Upper lobe of right lung (tissue), 1 donor: ENCODE measurements around the gene CIRBP. TPM values are rescaled to one million over a fixed set of nuclear protein-coding genes. Genes with fewer than 3 reads are reported as not detected.

Source experiments
- ATAC-seq: fragments of 200-7000 bp; cut with Tn5 transposase; one replicate; pipeline ENCODE4 v1.9.1; 2020; ENCODE audit warnings: mild to moderate bottlenecking, moderate library complexity
- DNase-seq: peaks from one replicate; pipeline ENCODE4 v3.0.0-alpha.2; 2020
- H3K27ac ChIP-seq: fragments of 200-600 bp; one replicate; pipeline ENCODE4 v1.8.0; 2022
- H3K27me3 ChIP-seq: fragments of 200-600 bp; one replicate; pipeline ENCODE4 v1.8.0; 2022; ENCODE audit warnings: mild to moderate bottlenecking
- H3K36me3 ChIP-seq: fragments of 200-600 bp; one replicate; pipeline ENCODE4 v1.8.0; 2022
- H3K4me1 ChIP-seq: fragments of 200-600 bp; one replicate; pipeline ENCODE4 v1.8.0; 2022
- H3K4me3 ChIP-seq: fragments of 200-600 bp; one replicate; pipeline ENCODE4 v1.8.0; 2022; ENCODE audit warnings: mild to moderate bottlenecking
- H3K9me3 ChIP-seq: fragments of 200-600 bp; one replicate; pipeline ENCODE4 v1.8.0; 2022
- intact Hi-C: fragments of 100-400 bp; cut with DNase I; formaldehyde crosslinking; loops from one replicate; pipeline ENCODE4 v1.11.0; 2022
- total RNA-seq: library from RNA; stranded (reverse); fragmentation: NEBNext Ultra II Directional; extraction: Animal tissue kit (Norgen Biotek cat#: 25700); gene quantifications from one replicate; pipeline ENCODE4 v1.2.1, GENCODE V29; 2021
- TF ChIP-seq, protein P1 (sequence below): fragments of 200-600 bp; IDR thresholded peaks from one replicate; pipeline ENCODE4 v1.8.0; 2022; ENCODE audit warnings: antibody characterized with exemption
- donor health status: DM: no; HTN: yes; CAD: no; lungs with severe emphysema.

Gene CIRBP
- total RNA-seq, 1 donor from 2014 or later, result 322 TPM

DNA sequence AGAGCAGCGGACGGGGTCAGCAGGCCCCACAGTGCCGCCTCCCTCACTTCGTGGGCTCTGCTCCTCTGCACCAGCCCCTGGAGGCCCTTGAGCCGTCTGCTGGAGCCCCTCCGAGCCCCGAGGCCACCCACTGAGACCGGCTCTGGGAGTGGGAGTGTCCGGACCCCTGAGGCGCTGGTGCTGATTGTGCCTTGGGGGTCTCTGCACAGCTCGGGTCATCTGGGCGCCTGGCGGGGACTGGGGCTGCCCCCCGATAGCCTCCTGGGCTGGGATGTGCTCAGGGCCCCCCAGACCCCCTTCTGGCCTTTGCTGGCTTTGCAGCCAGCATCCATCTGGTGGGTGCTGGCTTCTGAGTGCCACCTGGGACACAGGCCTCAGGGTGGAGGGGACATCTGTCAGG lies 46.7 kb upstream of the CIRBP start:
- peaks cover 62% of the 10 kb centered on the region for H3K36me3 ChIP-seq
- intact Hi-C loops, result no loop called here
- DNase-seq, result no peak

DNA sequence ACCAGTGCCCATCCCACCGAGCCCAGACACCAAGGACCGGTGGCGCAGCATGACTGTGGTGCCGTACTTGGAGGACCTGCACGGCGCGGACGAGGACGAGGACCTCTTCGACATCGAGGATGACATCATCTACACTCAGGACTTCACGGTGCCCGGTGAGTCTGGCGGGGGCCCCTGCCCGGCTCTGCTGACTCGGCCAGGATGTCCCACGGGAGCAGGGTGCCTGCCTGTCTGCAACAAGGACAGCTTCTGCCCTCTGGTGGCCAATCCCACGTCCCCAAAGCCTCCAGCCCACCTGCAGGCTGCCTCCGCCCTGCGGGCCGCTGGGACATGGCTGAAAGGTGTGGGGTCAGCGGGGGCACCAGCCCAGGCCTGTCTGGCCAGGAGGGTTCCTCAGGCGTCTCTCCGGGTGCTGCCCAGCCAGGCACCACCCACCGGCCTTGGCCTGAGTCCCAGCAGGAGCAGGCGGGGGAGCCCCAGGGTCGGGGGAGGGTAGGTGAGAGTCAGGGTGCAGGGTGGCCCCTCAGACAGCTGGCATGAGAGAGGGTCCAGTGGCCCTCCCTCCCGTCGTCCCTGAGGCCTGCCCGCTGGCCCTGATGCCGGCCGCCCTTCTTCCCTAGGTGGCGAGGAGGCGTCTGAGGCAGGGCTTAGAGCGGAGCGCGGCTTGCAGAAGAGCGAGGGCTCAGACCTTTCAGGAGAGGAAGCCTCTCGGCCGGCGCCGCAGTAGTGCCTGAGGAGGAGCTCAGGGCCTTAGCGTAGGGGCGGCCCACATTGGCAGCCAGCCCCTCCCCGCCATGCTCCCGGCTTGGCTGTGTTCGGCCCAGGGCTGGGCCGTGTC lies 45.9 kb upstream of the CIRBP start:
- intact Hi-C loops, result no loop called here
- Histone ChIP-seq H3K4me1 (no peaks in the 10 kb centered on the region), H3K9me3 (no peaks in the 10 kb centered on the region), H3K36me3 (peaks cover 70% of the 10 kb centered on the region), H3K27me3 (no peaks in the 10 kb centered on the region), H3K4me3 (no peak overlapping the region), H3K27ac (no peak overlapping the region)
- ATAC-seq (no peak), DNase-seq (no peak)
- TF ChIP-seq, protein P1, sequence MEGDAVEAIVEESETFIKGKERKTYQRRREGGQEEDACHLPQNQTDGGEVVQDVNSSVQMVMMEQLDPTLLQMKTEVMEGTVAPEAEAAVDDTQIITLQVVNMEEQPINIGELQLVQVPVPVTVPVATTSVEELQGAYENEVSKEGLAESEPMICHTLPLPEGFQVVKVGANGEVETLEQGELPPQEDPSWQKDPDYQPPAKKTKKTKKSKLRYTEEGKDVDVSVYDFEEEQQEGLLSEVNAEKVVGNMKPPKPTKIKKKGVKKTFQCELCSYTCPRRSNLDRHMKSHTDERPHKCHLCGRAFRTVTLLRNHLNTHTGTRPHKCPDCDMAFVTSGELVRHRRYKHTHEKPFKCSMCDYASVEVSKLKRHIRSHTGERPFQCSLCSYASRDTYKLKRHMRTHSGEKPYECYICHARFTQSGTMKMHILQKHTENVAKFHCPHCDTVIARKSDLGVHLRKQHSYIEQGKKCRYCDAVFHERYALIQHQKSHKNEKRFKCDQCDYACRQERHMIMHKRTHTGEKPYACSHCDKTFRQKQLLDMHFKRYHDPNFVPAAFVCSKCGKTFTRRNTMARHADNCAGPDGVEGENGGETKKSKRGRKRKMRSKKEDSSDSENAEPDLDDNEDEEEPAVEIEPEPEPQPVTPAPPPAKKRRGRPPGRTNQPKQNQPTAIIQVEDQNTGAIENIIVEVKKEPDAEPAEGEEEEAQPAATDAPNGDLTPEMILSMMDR, result no peak

More for the DNA sequence above, 46.7 kb upstream of the CIRBP start:
- TF ChIP-seq, protein P1, result no peak
- no peaks in the 10 kb centered on the region for H3K27me3 ChIP-seq
- ATAC-seq, result no peak
- no peak overlapping the region for H3K27ac ChIP-seq
- H3K9me3 ChIP-seq, result no peaks in the 10 kb centered on the region
- H3K4me1 ChIP-seq, result peaks cover 3% of the 10 kb centered on the region
- no peak overlapping the region for H3K4me3 ChIP-seq

DNA sequence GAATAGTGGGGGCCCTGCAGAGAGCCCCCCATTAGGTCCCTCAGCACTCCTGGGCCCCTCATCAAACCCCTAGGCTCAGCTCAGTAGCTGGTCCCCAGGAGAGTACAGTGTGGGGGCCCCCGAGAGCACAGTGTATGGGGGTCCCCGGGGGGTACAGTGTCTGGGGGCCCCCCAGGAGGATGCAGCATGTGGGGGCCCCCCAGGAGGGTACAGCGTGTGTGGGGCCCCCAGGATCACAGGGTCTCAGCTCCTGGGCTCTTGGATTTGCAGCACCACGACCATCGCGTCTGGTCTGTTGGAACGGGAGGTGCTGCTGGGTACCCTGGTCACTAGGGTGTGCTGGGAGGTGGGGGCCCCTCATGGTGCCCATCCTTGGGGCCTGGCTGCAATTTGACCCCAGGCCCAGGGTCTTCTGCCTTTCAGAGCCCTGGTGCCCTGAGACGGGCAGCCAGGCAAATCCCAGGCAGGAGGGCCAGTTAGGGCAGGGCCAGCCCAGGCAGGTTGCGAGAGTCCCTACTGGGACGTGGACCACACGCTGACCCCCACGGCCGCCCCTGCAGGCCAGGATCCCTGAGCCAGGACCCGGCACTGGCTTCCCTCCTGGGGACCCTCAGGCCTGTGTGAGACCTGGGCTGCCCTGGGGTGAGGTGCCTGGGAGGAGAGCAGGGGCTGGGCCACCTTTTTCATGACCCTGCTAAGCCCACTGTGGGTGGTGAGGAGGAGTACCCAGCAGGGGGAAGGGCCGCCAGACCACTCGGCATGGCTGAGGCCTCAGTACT lies 44.9 kb upstream of the CIRBP start:
- TF ChIP-seq, protein P1, result no peak
- Histone ChIP-seq H3K27me3 (no peaks in the 10 kb centered on the region), H3K27ac (no peak overlapping the region), H3K9me3 (no peaks in the 10 kb centered on the region), H3K4me3 (no peak overlapping the region), H3K36me3 (peaks cover 70% of the 10 kb centered on the region), H3K4me1 (no peaks in the 10 kb centered on the region)
- ATAC-seq, result no peak
- intact Hi-C loops, result no loop called here
- DNase-seq, result no peak

DNA sequence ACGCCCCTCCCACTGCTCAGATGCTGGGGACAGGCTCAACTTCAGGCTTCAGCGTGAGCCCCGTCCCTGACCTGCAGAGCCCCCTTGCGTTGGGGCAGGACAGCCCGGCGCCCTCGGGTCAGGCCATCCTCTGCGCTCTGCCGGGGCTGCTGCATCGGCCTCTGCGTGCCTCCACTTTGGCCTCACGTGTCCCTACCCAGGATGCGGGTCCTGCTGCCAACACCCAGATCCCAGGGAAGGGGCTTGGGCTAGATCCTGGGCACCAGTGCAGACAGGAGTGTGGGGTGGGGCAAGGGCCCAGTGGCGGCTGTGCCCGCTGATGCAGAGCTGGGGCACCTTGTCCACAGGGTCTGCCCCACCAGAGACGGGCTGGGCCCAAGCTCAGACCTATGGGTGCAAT lies 44.3 kb upstream of the CIRBP start:
- H3K9me3 ChIP-seq, result no peaks in the 10 kb centered on the region
- H3K27ac ChIP-seq, result no peak overlapping the region
- ATAC-seq, result no peak
- intact Hi-C loops, result no loop called here
- H3K4me3 ChIP-seq, result no peak overlapping the region
- H3K4me1 ChIP-seq, result no peaks in the 10 kb centered on the region
- no peaks in the 10 kb centered on the region for H3K27me3 ChIP-seq
- TF ChIP-seq, protein P1, result no peak
- no peak for DNase-seq
- H3K36me3 ChIP-seq, result peaks cover 70% of the 10 kb centered on the region

DNA sequence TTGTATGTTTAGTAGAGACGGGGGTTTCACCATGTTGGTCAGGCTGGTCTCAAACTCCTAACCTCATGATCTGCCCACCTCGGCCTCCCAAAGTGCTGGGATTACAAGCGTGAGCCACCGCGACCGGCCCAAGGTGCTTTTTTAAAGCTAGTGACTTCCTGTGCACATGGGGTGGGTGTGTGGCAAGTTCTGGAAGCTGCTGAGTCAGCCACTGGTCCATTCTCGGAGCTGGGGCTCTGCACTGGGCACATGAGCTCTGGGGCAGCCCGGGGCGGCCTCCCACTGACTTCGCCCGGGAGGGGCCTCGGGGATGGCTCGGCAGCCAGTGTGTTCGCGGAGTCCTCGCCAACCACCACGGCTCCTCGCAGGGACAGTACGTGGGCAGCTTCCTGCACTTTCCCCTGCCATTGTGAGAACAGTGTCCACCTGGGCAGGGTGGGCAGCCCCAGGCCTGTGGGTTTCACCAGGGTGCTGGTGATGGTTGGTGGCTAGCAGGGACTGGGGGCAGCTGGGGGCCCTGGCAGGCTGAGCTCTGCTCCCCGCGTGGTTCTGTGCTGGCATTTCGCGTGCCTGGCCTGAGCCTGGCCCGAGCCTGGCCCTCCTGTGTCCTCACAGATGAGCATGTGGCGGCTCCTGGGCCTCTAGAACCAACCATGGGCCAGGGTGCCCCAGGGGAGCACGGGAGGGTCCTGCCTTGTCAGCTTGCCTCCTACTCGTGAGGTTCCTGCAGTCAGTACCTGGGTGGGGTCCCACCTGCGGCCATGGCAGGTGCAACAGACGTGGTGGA lies 43.5 kb upstream of the CIRBP start:
- H3K9me3 ChIP-seq, result no peaks in the 10 kb centered on the region
- no peaks in the 10 kb centered on the region for H3K4me1 ChIP-seq
- H3K27ac ChIP-seq, result no peak overlapping the region
- H3K27me3 ChIP-seq, result no peaks in the 10 kb centered on the region
- peaks cover 64% of the 10 kb centered on the region for H3K36me3 ChIP-seq
- TF ChIP-seq, protein P1, result no peak
- H3K4me3 ChIP-seq, result no peak overlapping the region
- intact Hi-C loops, result no loop called here
- ATAC-seq (no peak), DNase-seq (no peak)
